GM12875 (cell line): Measurements from ENCODE around the gene ENTR1.

Experiments
- H3K4me3 ChIP-seq: one replicate; pipeline ENCODE4 v1.5.1; 2011; ENCODE audit warnings: low read depth, low read length, control low read depth
- CTCF ChIP-seq: IDR thresholded peaks from 2 replicates; pipeline ENCODE4 v1.5.1; 2011; ENCODE audit warnings: low read depth, mild to moderate bottlenecking, control low read depth, inconsistent platforms, low read length, moderate library complexity, borderline replicate concordance; ENCODE audit not compliant: insufficient read depth

ENTR1 gene

DNA sequence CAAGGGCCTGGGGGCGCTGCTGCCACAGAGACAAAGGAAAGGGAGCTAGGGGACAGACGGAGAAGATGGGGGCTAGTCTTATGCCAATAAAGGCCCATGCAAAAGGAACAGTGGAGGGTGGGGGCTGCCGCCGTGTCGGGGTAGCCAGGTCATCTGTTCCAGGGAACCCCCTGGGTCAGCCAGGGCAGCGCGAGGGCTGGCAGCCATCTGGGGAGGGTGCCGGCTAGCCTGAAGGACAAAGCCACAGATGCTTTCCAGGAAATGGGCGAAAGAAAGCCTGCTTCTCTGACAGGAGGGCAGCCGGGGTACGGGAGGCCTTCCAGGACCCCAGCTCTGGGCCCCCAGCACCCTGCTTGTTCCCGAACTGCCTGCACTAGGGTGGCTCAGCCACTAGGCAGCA, 35.3 kb downstream of the ENTR1 start:
- no peak overlapping the region for H3K4me3 ChIP-seq
- no peak for TF ChIP-seq CTCF

DNA sequence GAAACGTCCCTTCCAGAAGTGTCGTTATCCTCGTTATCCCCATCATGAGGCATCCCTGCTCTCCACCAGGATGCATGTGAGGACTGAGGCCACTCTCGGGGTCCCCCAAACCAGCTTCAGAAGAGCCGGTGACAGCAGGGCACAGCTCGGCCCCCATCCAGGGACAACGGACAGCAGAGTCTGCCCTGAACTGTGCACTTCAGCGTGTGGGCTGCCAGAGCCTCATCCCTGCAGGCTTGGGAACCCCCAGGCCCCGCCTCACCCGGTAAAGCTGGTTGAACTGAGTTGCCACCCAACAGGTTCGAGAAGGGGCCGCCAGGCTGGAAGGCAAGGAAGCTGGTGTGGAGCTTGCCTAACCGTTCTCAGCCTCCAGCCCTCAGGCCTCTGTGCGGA, 36.2 kb downstream of the ENTR1 start:
- no peak overlapping the region for H3K4me3 ChIP-seq

DNA sequence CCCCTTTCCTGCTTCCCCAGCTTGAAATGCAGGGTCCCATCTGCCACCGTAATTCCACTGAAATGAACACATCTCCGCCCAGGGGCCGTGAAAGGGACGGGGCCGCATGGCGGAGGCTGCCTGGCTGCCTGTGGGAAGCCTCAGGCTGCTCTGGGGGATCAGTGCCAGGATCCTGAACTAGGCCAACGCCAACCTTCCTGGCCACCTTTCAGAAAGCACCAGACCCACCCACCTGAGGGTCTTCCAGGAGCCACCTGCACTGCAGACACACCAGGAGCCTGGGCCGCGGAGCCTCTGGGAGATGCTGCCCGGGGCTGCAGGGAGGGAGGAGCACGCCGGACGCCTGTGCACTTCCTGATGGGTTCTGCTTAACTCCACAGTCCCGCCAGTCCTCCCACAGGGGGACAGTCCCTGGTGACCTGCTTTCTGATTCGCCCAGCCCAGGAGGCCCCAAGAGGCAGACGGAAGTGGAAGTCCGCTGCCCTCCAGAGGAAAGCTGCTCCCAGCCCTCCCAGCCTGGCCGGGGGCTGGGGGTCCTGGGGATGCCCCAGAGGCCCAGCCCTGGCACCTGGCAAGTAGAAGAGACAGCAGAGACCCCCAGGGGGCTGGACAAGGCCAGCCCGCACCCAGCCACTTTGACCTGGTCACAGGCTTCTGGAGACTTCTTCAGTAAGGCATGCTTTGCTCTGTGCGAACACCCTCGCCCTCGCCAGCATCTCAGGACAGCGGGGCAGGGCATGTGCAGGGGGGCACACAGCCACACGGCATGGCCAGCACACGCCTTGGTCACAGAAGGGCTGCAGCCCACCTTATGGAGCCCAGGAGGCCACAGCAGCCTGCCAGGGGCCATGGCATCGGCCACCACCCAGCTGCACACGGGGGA, 36.9 kb downstream of the ENTR1 start, which contains the start of gene CARD9:
TSS of gene CARD9 (minus strand) at position 370 of the 883 bp plus-strand sequence. CDS start 1,591 bp downstream, outside the sequence.
- TF ChIP-seq CTCF = no peak

More for the DNA sequence above, 36.2 kb downstream of the ENTR1 start:
- no peak for TF ChIP-seq CTCF

GRCh38 chr9:136372561-136373299, 37.7 kb downstream of the ENTR1 start:
- H3K4me3 ChIP-seq = no peak overlapping the region
- 0 out of 2 replicates have a peak, but pooled peaks have one; percentile 2 for TF ChIP-seq CTCF

More for the DNA sequence above, 36.9 kb downstream of the ENTR1 start, which contains the start of gene CARD9:
- H3K4me3 ChIP-seq = no peak within 1 kb of the TSS

DNA sequence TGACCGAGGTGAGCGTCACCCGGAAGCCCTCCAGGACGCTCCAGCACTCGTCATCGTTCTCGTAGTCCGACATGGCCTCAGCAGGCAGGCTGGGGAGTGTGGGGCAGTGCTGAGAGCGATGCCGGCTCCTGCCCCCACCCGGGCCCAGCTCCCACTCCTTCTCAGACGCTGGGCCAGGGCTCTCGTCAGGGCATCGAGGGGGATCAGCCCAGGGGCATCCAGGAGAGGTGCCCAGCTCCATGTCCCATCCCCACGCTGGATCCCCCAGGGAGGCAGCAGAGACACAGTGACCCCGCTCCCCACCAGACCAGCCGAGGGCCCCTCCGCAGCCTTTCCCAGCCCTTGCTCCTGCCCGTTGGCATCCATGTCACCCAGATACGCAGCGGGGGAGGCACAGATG, 38.4 kb downstream of the ENTR1 start:
- no peak overlapping the region for H3K4me3 ChIP-seq
- no peak for TF ChIP-seq CTCF

- H3K4me3 ChIP-seq = no peak overlapping the region
- no peak for TF ChIP-seq CTCF
Measured at GRCh38 chr9:136371533-136371880, 38.9 kb downstream of the ENTR1 start.
